Measurements from ENCODE around the gene MTFP1.

DNA sequence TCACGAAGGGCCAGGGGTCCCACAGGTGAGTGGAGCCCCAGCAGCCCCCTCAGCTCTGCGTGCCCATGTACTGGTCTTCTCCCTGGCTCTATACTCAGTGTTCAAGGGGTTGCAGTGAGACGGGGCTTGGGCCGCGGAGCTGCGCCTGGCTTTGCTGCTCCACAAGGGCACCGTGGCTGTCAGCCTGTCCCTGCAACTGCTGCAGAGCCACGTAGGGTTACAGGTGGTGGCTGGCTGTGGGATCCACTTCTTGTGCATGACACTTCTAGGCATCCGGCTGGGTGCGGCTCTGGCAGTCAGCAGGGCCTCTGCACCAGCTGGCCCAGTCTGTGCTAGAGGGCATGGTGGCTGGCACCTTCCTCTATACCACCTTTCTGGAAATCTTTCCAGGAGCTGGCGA is 14.3 kb downstream of the MTFP1 start:
- TF ChIP-seq POLR2AphosphoS5 (IDR thresholded peaks at IDR 0.05; ENCODE audit: insufficient read depth in 1 of 2, low read depth in 1 of 2): no peak
- TF ChIP-seq, protein P1, sequence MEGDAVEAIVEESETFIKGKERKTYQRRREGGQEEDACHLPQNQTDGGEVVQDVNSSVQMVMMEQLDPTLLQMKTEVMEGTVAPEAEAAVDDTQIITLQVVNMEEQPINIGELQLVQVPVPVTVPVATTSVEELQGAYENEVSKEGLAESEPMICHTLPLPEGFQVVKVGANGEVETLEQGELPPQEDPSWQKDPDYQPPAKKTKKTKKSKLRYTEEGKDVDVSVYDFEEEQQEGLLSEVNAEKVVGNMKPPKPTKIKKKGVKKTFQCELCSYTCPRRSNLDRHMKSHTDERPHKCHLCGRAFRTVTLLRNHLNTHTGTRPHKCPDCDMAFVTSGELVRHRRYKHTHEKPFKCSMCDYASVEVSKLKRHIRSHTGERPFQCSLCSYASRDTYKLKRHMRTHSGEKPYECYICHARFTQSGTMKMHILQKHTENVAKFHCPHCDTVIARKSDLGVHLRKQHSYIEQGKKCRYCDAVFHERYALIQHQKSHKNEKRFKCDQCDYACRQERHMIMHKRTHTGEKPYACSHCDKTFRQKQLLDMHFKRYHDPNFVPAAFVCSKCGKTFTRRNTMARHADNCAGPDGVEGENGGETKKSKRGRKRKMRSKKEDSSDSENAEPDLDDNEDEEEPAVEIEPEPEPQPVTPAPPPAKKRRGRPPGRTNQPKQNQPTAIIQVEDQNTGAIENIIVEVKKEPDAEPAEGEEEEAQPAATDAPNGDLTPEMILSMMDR (IDR thresholded peaks at IDR 0.05): no peak
